Measurements from ENCODE around the gene RSPRY1. TPM values are rescaled to one million over a fixed set of nuclear protein-coding genes. Genes with fewer than 3 reads are reported as not detected.
"Not testable (repeated sequence)": the region's sequence is repeated elsewhere in the genome, so short reads cannot be mapped to it uniquely, and the experiment has no call there.

The RSPRY1 gene
- total RNA-seq, 1 donor from 2014 or later = 46.6 TPM

- Mint-ChIP-seq H3K9me3 (no peaks in the 10 kb centered on the region), H3K27me3 (ENCODE audit: insufficient read depth, low read depth) (no peaks in the 10 kb centered on the region), H3K4me3 (peak overlapping the region; percentile 18), H3K4me1 (peaks cover 28% of the 10 kb centered on the region), H3K27ac (no peak overlapping the region), H3K36me3 (peaks cover 2% of the 10 kb centered on the region)
- Histone ChIP-seq H3K79me2 (ENCODE audit: low read depth) (peaks cover 95% of the 10 kb centered on the region), H3K27ac (no peak overlapping the region), H3K4me1 (peaks cover 22% of the 10 kb centered on the region), H3K9me3 (ENCODE audit: low read depth) (no peaks in the 10 kb centered on the region), H3F3A (ENCODE audit: low read depth) (peaks cover 7% of the 10 kb centered on the region), H3K4me2 (no peak overlapping the region), H2AFZ (replicated peaks) (no peak overlapping the region), H3K27me3 (no peaks in the 10 kb centered on the region), H3K9ac (no peak overlapping the region), H3K36me3 (no peaks in the 10 kb centered on the region), H3K4me3 (no peak overlapping the region), H4K20me1 (ENCODE audit: low read depth) (peaks cover 38% of the 10 kb centered on the region)
- no peak for DNase-seq (ENCODE audit: low spot score)
- TF ChIP-seq EZH2phosphoT487 (IDR thresholded peaks at IDR 0.05) (no peak), CTCF (IDR thresholded peaks at IDR 0.05) (no peak), EZH2 (IDR thresholded peaks at IDR 0.05) (no peak)
These were observed 2.5 kb downstream of the RSPRY1 start for GRCh38 chr16:57188711-57189002.

GRCh38 chr16:57189527-57189926 lies 3.4 kb downstream of the RSPRY1 start:
- H3K9ac ChIP-seq; H3K36me3 Mint-ChIP-seq; H3K36me3 ChIP-seq; H3K9me3 Mint-ChIP-seq; H3K27ac ChIP-seq; H3F3A ChIP-seq (ENCODE audit: low read depth); H3K4me3 ChIP-seq; H2AFZ ChIP-seq (replicated peaks); H3K4me2 ChIP-seq; H3K27me3 Mint-ChIP-seq (ENCODE audit: insufficient read depth, low read depth); H3K4me3 Mint-ChIP-seq; H3K9me3 ChIP-seq (ENCODE audit: low read depth); H3K27me3 ChIP-seq; DNase-seq (ENCODE audit: low spot score); H3K27ac Mint-ChIP-seq: not testable (repeated sequence)
- peaks cover 23% of the 10 kb centered on the region for H3K4me1 Mint-ChIP-seq
- peaks cover 38% of the 10 kb centered on the region for H4K20me1 ChIP-seq (ENCODE audit: low read depth)
- peaks cover 13% of the 10 kb centered on the region for H3K4me1 ChIP-seq
- H3K79me2 ChIP-seq (ENCODE audit: low read depth) = peaks cover 95% of the 10 kb centered on the region

- peaks cover 19% of the 10 kb centered on the region for H3K4me1 Mint-ChIP-seq
- no peak overlapping the region for H2AFZ ChIP-seq (replicated peaks)
- peaks cover 38% of the 10 kb centered on the region for H4K20me1 ChIP-seq (ENCODE audit: low read depth)
- H3K9ac ChIP-seq = no peak overlapping the region
- H3K36me3 Mint-ChIP-seq = peaks cover 7% of the 10 kb centered on the region
- no peak overlapping the region for H3K27ac Mint-ChIP-seq
- H3K27me3 ChIP-seq = no peaks in the 10 kb centered on the region
- peaks cover 7% of the 10 kb centered on the region for H3F3A ChIP-seq (ENCODE audit: low read depth)
- H3K4me2 ChIP-seq = no peak overlapping the region
- H3K27ac ChIP-seq = no peak overlapping the region
- no peak overlapping the region for H3K4me3 Mint-ChIP-seq
- peaks cover 95% of the 10 kb centered on the region for H3K79me2 ChIP-seq (ENCODE audit: low read depth)
- H3K36me3 ChIP-seq = no peaks in the 10 kb centered on the region
- no peaks in the 10 kb centered on the region for H3K27me3 Mint-ChIP-seq (ENCODE audit: insufficient read depth, low read depth)
- H3K9me3 ChIP-seq (ENCODE audit: low read depth) = no peaks in the 10 kb centered on the region
- no peaks in the 10 kb centered on the region for H3K9me3 Mint-ChIP-seq
- no peak for DNase-seq (ENCODE audit: low spot score)
- H3K4me1 ChIP-seq = peaks cover 8% of the 10 kb centered on the region
- TF ChIP-seq CTCF (IDR thresholded peaks at IDR 0.05) (no peak), EZH2phosphoT487 (IDR thresholded peaks at IDR 0.05) (no peak), EZH2 (IDR thresholded peaks at IDR 0.05) (no peak)
- H3K4me3 ChIP-seq = no peak overlapping the region
These were observed 4.0 kb downstream of the RSPRY1 start for GRCh38 chr16:57190136-57190535.

- Mint-ChIP-seq H3K27ac (no peak overlapping the region), H3K36me3 (peaks cover 9% of the 10 kb centered on the region), H3K27me3 (ENCODE audit: insufficient read depth, low read depth) (no peaks in the 10 kb centered on the region), H3K4me3 (no peak overlapping the region), H3K9me3 (no peaks in the 10 kb centered on the region), H3K4me1 (peaks cover 20% of the 10 kb centered on the region)
- Histone ChIP-seq H3K79me2 (ENCODE audit: low read depth) (peaks cover 99% of the 10 kb centered on the region), H4K20me1 (ENCODE audit: low read depth) (peaks cover 38% of the 10 kb centered on the region), H3K27ac (no peak overlapping the region), H3K27me3 (no peaks in the 10 kb centered on the region), H3F3A (ENCODE audit: low read depth) (peaks cover 7% of the 10 kb centered on the region), H3K9ac (no peak overlapping the region), H3K4me3 (no peak overlapping the region), H3K9me3 (ENCODE audit: low read depth) (no peaks in the 10 kb centered on the region), H2AFZ (replicated peaks) (no peak overlapping the region), H3K4me2 (no peak overlapping the region), H3K36me3 (no peaks in the 10 kb centered on the region), H3K4me1 (peaks cover 8% of the 10 kb centered on the region)
- no peak for DNase-seq (ENCODE audit: low spot score)
- TF ChIP-seq EZH2 (IDR thresholded peaks at IDR 0.05) = no peak
- TF ChIP-seq CTCF (IDR thresholded peaks at IDR 0.05) = no peak
These were observed 5.0 kb downstream of the RSPRY1 start for GRCh38 chr16:57191056-57191571.

All from neural progenitor cell (in vitro differentiated cells).